ENCODE measurements around the gene ADARB1.

ADARB1 gene

DNA sequence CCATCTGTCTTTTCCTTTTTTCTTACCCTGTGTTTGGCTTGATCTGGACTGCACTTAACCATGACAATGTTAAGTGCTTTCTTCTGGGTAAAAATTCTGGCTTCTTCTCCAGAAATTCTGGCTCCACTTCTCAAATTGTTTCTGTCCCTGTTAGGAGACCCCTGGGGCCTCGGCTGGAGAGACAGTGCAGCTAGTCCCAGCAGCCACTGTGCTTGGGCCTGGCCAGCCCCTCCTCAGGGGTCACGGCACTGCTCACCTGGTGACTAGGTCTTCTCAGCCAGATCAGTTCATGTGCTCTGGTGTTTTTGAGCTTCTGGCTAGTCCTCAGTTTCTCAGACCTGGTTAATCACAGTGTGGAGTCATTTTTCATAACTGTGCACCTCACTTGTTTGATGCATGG is 72.4 kb downstream of the ADARB1 start:
- in situ Hi-C loops (cut with HindIII; ENCODE audit: low sequenced_read_pairs): no loop called here

DNA sequence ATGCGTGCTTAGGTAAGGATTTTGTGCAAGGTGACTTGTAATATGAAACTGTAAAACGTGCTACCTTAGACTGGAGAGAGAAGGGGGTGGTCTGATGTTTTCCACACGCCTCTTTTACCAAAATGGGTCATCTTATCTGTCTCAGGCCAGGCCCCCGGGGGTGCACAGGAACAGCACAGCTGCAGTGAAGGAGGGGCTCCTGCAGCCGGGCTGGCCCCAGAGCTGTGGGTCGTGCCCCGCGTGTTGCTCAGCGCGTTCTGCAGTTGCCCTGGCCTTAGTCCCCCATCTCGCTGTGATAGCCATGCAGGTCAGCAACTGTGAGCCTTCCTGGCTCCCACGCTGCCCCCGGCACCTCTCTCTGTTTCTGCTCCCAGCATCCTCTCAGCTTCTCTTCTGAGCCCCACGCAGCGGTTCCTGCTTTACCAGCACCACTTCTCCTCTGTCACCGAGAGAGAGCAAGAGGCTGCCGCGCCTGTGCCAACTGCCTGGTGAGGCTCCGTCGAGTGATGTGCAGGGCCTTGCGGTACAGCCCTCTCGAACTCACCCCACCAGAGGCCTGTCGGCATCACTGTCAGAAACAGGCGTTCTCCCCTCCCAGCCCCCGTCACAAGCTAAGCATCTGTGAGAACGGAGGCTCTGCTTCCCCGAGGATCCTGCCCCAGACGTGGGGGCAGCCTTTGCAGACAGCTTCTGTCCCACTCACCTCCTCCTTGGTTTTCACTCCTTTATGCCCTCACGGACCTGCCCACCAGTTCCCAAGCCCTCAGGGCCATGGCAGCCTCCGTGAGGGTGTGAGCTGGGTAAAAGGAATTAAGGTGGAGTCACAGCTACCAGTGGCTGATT is 73.3 kb downstream of the ADARB1 start:
- in situ Hi-C loops (cut with HindIII; ENCODE audit: low sequenced_read_pairs): no loop called here

GRCh38 chr21:45148316-45148990 is 74.1 kb downstream of the ADARB1 start:
- in situ Hi-C loops (cut with HindIII; ENCODE audit: low sequenced_read_pairs): no loop called here

DNA sequence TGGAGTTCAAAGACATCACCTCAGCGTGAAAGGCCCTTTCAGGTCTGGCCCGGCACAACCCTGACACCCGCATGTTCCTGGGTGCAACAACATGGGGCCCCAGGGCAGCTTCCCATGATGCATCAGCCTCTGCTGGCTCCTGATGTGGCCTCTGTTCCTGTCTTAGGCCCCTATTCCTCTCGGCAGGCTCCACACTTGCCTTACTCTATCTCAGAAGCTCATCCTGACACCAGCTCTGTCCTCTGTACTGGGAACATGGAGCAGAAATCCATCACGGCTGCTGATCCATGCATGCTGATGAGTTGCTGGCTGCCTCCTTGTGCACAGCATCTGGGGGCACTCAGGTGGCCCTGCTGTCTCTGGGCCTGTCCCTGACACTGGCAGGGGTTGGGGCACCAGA is 74.6 kb downstream of the ADARB1 start:
- in situ Hi-C loops (cut with HindIII; ENCODE audit: low sequenced_read_pairs): no loop called here

DNA sequence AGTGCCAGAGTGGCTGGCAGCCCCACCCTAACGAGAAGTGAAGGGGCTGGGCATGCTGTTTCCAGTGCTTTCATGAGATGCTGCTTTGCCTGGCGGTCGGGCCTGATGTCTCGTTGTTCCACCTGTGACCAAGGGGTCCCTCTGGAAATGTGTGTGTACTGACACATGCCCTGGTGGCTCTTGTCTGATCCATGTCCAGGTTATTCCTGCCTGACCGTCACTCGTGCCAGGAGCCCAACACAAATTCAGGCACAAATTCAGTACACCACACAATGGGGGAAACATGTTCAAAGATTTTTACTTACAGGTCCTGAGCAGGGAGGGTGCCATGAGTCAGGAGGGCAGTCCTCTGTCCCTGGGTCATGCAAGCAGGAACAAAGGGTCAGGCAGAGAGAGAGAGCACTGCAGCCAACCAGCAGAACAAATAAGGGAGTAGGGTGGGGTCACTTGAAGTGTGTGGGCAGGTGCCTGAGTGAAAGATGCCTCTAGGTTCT is 76.3 kb downstream of the ADARB1 start:
- in situ Hi-C loops (cut with HindIII; ENCODE audit: low sequenced_read_pairs): loop anchor here (5.0 kb wide), 1 partner anchor 67 kb away; no protein-coding TSS in a partner anchor

DNA sequence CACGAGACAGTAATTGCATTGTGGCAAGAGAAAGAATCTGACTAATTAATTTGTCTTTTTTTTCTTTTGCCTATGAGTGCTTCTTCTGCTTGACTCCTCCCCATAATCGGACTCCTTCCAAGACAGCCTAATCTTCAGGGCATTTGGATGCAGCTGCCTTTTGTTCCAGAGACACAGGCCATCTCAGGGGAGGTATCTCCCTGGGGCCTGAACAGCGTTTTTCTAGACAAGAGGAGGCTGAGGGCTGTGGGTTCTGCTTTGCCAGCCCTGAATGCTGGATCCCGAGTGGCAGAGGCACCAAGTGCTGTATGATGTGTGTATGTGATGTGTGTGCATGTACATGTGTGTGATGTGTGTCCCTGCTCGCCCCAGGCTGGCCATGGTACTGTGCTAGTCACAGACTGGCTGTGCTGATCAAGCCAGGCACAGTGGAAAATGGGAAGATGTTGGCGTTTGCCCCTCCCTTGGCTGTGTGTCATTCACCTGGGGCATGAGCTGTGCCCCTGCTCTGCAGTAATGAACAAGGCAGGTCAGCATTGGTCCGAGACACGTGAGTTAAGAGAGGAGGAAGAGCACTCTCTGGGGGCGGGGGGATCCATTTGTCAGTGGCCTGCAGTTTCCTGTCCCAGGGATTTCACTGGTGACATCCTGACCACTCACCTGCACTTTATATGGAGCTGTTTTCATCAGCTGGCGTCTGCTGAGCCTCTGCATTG is 77.2 kb downstream of the ADARB1 start:
- in situ Hi-C loops (cut with HindIII; ENCODE audit: low sequenced_read_pairs): loop anchor here (5.0 kb wide), 1 partner anchor 66 kb away; no protein-coding TSS in a partner anchor

- in situ Hi-C loops (cut with HindIII; ENCODE audit: low sequenced_read_pairs): loop anchor here (5.0 kb wide), 1 partner anchor 65 kb away; no protein-coding TSS in a partner anchor
Measured at GRCh38 chr21:45152265-45152746, 77.9 kb downstream of the ADARB1 start.

DNA sequence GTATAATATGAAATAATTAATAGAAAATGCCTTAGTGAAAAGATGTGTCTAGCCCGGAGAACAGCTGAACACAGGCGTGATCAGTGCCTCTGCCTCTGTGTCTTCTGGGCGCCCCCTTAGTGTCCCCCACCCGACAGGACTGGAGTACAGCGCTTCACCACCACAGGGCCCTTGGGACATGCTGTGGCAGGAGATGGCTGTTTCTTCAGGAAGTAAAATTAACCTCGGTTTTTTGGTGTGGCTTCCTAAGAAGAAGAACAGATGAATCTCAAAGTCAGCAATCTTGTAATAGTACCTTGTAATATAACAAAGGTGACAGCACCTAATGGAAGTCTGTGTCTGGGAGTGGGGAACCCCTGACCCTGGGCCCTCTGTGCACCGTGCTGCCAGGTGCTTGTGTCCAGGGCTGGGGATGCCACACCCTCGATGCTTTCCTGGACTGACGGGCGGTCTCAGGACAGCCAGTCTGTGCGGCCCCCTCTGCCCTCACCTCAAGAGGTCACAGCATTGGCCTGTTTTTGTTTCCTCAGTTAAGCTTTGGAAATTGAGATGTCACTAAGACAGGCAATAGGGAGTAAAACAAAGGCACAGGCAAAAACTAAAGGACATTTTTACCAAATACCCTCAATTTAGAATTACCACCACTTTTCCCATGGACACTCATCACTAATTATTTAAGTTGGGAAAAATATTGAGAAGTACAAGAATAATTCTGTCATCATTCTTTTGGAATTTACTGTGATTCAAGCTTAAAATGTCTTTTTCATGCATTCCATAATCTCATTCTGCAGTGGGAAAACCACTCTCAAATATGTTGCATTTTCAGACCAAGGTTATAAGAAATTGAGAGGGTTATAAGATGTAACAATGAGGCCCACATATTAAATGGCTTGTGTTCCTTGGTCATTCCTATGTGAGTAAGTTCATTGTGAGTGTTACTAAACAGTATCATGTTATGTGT is 79.3 kb downstream of the ADARB1 start:
- in situ Hi-C loops (cut with HindIII; ENCODE audit: low sequenced_read_pairs): loop anchor here (5.0 kb wide), 1 partner anchor 64 kb away; no protein-coding TSS in a partner anchor

DNA sequence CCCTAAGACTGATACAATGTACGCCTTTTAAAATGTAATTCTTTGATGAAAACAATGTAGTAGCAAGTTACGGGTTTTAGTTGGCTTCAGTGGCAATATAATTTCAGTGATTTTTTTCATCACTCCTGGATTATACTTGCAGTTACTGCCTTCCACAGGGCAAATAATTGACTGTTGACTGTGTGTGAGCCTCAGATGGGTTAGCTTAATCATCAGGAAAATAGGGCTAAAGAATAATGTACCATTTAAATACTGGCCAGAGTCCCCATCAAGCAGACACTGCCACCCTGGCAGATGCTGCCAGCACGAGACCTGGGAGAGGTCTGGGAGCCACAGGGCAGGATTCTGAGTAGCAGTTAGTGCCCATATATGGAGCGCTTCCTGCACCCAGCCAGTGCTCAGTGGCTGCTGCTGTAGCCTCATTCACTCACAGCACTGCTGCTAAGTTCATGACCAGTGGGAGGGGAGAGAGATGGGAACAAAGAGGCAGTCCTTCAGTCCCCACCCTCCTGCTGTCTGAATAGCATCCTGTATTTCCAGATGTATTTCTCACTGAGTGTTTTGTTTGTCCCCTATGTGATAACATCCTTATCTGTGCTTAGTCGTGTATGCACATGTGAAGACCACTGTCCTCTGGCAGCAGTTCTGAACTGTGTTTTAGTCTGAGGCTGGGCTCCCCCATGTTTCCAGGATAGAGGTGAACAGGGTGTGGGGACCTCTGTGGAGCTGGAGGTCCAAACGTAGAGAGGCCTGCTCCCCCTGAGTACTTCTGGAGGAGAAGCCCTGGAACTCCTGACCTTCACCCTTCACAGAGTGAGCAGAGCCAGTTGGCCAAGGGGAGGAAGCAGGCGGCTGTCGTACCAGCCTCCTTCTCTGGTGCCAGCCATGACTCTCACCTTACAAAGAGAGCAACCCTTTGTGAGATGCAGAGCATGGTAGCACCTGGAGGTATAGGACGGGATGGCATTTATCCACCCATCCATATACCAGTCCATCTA is 80.4 kb downstream of the ADARB1 start:
- in situ Hi-C loops (cut with HindIII; ENCODE audit: low sequenced_read_pairs): loop anchor here (5.0 kb wide), 1 partner anchor 62 kb away; no protein-coding TSS in a partner anchor

DNA sequence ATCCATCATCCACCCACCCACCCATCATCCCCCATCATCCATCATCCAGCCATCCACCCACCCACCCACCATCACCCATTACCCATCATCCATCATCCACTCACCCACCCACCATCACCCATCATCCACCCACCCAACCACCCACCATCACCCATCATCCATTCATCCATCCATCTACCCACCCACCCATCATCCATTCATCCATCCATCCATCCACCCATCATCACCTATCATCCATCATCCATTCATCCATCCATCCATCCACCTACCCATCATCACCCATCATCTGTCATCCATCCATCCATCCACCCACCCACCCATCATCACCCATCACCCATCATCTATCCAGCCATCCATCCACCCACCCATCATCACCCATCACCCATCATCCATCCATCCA is 81.5 kb downstream of the ADARB1 start:
- in situ Hi-C loops (cut with HindIII; ENCODE audit: low sequenced_read_pairs): no loop called here

DNA sequence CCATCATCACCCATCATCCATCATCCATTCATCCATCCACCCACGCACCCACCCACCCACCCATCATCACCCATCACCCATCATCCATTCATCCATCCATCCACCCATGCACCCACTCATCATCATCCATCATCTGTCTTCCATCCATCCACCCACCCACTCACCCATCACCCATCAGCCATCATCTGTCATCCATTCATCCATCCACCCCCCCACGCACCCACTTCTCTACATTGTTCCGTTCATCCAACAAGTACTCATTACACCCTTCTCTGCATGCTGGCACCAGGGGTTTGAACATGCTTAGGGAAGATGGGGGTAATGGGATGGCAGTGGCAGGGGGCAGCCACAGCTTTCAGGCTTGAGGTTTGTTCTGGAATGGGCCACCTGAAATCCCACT is 82.1 kb downstream of the ADARB1 start:
- in situ Hi-C loops (cut with HindIII; ENCODE audit: low sequenced_read_pairs): no loop called here

DNA sequence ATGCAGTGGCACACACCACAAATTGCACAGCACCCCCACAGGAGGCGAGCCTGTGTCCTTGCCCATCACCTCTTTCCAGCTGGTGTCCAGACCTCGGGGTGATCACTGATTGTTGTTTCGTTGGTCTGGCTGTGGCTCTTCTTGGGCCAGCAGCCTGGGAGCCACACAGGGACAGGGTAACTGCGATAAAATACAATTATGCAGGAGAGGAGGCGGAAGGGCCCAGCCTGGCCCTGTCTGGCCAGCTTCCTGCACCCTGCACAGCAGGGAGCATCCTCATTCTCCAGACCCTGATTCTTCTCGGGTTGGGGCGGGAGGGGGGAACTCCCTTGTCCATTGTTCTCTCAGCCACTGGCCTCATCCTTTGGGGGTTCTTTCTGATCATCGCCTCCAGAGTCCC is 83.6 kb downstream of the ADARB1 start:
- in situ Hi-C loops (cut with HindIII; ENCODE audit: low sequenced_read_pairs): no loop called here

GRCh38 chr21:45158491-45159423 is 84.4 kb downstream of the ADARB1 start:
- in situ Hi-C loops (cut with HindIII; ENCODE audit: low sequenced_read_pairs): no loop called here

- in situ Hi-C loops (cut with HindIII; ENCODE audit: low sequenced_read_pairs): no loop called here
Measured at GRCh38 chr21:45160198-45160597, 85.8 kb downstream of the ADARB1 start.

GRCh38 chr21:45161038-45161945 is 86.9 kb downstream of the ADARB1 start:
- in situ Hi-C loops (cut with HindIII; ENCODE audit: low sequenced_read_pairs): no loop called here

DNA sequence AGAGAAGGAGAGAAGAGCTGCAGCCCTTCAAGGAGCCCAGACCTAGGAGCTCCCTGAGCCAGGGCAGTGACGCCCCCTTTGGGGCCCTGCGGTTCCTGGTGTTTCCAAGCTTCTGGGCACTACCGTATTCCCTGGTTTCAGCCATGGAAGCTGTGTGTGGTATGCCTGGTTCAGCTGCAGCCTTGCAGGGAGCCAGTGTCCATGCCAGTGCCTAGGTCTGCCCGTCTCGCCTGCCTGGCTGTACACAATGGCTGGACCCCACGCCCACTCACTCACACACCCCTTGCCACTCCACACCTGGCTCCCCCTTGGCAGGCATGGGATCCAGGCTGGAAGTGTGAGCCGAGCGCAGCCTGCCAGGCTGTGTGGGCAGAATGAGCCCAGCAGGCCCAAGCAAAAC is 87.7 kb downstream of the ADARB1 start:
- in situ Hi-C loops (cut with HindIII; ENCODE audit: low sequenced_read_pairs): no loop called here

DNA sequence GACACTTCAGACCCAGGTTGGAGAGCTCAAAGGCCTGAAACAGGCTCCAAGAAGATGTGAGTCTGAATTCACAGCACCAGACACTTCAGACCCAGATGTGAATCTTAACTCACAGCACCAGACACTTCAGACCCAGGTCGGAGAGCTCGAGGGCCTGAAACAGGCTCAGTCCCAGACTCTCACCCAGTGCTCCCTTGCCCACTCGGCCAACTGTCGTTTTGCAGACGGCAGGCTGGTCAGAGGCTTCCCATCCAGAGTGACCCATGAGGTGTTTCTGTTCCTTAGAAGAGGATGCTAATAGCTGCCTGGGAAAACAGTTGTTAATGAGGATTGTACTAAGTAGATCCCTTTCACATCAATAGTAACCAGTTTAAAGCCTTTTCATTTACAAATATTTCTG is 88.4 kb downstream of the ADARB1 start:
- in situ Hi-C loops (cut with HindIII; ENCODE audit: low sequenced_read_pairs): no loop called here

Measured in endothelial cell of hepatic sinusoid (primary cell).